ENCODE measurements around the gene PARD3. TPM values are rescaled to one million over a fixed set of nuclear protein-coding genes. Genes with fewer than 3 reads are reported as not detected.
A peak's percentile ranks its signal among the peaks of the same experiment; 100 is the strongest.

The PARD3 gene
- total RNA-seq, 6 experiments from 2014 or later, result 19.1 to 27.8 (median 22.0) TPM

DNA sequence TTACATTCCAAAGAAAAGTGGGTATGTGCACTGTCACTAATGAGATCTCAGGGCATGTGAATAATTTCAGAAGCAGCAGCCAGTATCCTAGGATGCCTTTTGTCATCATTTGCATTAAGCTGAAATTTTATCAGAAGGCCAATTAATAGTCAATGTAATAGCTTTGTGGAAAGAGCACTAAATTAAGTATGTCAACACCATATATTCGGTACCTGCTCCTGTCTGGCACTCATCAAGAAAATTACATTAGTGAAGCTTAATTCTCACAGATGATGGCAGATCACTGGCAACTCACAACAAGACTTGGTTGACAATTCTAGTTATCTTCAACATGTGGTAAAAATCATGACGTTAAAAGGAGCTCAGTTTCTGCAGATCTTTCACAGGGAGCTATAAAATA, 271.4 kb downstream of the PARD3 start:
- WGBS (ENCODE audit: insufficient coverage, low coverage, low lambda C conversion rate, missing lambda C conversion rate), result 58% methylated on average over 2 of the region's 2 CpGs
- Histone ChIP-seq H3K27me3 (no peaks in the 10 kb centered on the region), H3K4me1 (peaks cover 0 to 21% (median 2%) of the 10 kb centered on the region in 4 donors)

DNA sequence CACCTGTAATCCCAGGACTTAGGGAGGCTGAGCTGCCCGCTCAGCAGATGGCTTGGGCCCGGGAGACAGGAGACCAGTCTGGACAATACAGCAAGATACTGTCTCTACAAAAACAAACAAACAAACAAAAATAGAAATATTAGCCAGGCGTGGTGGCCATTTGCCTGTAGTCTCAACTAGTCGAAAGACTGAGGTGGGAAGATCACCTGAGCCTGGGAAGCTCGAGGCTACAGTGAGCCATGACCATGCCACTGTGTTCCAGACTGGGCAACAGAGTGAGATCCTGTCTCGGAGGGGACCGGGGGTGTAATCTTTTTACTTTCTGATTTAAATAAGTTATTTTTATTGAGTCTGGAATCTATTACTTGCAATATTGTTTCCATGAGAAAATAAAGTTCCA, 274.6 kb downstream of the PARD3 start:
- Histone ChIP-seq H3K4me3 (no peak overlapping the region), H3K27me3 (no peaks in the 10 kb centered on the region), H3K27ac (peak overlapping the region in 2 of 3 donors; percentile 79 to 94), H3K9me3 (no peaks in the 10 kb centered on the region), H3K4me1 (peaks cover 0 to 29% (median 2%) of the 10 kb centered on the region in 4 donors), H3K36me3 (no peaks in the 10 kb centered on the region)
- intact Hi-C loops (cut with DNase I), result no loop called here
- no peak for ATAC-seq
- no peak for DNase-seq
- TF ChIP-seq, protein P1, sequence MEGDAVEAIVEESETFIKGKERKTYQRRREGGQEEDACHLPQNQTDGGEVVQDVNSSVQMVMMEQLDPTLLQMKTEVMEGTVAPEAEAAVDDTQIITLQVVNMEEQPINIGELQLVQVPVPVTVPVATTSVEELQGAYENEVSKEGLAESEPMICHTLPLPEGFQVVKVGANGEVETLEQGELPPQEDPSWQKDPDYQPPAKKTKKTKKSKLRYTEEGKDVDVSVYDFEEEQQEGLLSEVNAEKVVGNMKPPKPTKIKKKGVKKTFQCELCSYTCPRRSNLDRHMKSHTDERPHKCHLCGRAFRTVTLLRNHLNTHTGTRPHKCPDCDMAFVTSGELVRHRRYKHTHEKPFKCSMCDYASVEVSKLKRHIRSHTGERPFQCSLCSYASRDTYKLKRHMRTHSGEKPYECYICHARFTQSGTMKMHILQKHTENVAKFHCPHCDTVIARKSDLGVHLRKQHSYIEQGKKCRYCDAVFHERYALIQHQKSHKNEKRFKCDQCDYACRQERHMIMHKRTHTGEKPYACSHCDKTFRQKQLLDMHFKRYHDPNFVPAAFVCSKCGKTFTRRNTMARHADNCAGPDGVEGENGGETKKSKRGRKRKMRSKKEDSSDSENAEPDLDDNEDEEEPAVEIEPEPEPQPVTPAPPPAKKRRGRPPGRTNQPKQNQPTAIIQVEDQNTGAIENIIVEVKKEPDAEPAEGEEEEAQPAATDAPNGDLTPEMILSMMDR (IDR thresholded peaks at IDR 0.05), result no peak
- no peak for TF ChIP-seq POLR2A (IDR thresholded peaks at IDR 0.05)
- WGBS (ENCODE audit: insufficient coverage, low coverage, low lambda C conversion rate, missing lambda C conversion rate), result 88% methylated on average over 5 of the region's 7 CpGs

More for the DNA sequence above, 271.4 kb downstream of the PARD3 start:
- no peak for DNase-seq
- TF ChIP-seq, protein P1 (IDR thresholded peaks at IDR 0.05), result no peak
- TF ChIP-seq POLR2A (IDR thresholded peaks at IDR 0.05), result no peak
- intact Hi-C loops (cut with DNase I), result no loop called here
- Histone ChIP-seq H3K36me3 (no peaks in the 10 kb centered on the region), H3K27ac (no peak overlapping the region), H3K9me3 (no peaks in the 10 kb centered on the region), H3K4me3 (no peak overlapping the region)
- ATAC-seq, result no peak

DNA sequence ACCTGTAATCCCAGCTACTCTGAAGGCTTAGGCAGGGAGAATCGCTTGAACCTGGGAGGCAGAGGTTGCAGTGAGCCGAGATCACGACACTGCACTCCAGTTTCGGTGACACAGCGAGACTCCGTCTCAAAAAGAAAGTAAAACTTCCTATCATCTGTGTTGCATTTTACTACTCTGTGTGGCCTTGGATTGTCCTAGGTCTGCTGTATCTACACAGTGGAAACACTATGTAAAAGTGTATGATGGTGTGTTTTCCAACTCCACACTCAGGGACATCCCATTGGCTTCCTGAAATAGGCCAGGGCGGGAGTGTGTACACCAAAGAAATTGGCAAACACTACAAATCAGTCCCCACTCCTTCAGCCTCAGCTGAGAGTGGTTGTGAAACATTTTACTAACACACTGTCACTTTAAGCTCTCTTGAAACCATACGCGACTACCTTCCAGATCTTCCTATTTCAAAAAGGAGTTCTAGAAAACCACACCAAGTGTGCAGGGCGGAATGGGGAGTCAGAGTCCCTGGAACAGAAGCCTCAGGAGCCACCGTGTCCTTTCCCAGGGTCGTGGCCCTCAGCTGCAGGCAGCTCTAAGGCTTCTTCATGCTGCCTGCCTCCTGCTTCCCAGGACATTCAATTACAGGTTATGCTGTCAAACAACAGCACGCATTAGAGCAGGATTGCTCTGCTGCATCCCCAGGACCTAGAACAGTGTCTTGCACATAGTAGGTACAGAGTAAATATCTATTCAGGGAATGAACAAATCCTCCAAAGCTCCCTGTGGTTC, 275.4 kb downstream of the PARD3 start:
- DNase-seq, result peak in 1 of 3 donors; percentile 52
- H3K4me1 ChIP-seq, result peaks cover 0 to 27% (median 2%) of the 10 kb centered on the region in 4 donors
- peak overlapping the region; percentile 67 to 94 (median 79) for H3K27ac ChIP-seq
- H3K9me3 ChIP-seq, result no peaks in the 10 kb centered on the region
- no peaks in the 10 kb centered on the region for H3K27me3 ChIP-seq
- no peaks in the 10 kb centered on the region for H3K36me3 ChIP-seq
- 16% methylated on average over 12 of the region's 13 CpGs for WGBS (ENCODE audit: insufficient coverage, low coverage, low lambda C conversion rate, missing lambda C conversion rate)
- intact Hi-C loops (cut with DNase I), result no loop called here
- TF ChIP-seq POLR2A (IDR thresholded peaks at IDR 0.05), result no peak
- TF ChIP-seq, protein P1 (IDR thresholded peaks at IDR 0.05), result no peak
- ATAC-seq, result peak; percentile 79 to 88 (median 84)
- H3K4me3 ChIP-seq, result peak overlapping the region; percentile 19 to 54 (median 43)

DNA sequence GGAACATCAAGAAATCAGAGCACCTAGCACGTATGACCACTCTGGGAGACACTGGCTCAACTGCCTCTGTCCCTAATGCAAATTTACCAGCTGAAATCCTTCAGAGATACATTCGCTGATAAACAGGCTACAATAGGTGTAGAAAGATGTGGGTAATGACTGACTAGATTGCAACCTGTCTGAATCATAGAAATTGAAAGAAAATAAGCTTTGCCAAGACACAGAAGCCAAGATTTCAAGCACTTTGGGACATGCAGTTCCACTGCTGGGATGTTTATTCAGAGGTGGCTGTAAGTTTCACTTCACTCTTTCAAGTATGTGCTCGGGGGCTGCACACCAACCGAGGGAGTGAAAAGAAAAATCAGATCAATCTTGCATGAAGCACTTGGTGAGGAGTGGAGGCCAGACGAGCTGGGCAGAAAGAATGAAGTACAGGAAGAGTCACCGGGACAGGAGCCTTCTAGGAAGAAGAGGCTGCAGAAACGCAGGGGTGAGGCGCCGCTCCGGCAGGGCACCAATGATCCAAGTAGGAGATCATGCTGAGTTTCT, 276.7 kb downstream of the PARD3 start:
- WGBS (ENCODE audit: insufficient coverage, low coverage, low lambda C conversion rate, missing lambda C conversion rate), result 46% methylated on average over 10 of the region's 10 CpGs
- Histone ChIP-seq H3K27me3 (no peaks in the 10 kb centered on the region), H3K27ac (peak overlapping the region in 2 of 3 donors; percentile 79 to 94), H3K4me1 (peaks cover 0 to 18% (median 2%) of the 10 kb centered on the region in 4 donors), H3K9me3 (no peaks in the 10 kb centered on the region), H3K36me3 (no peaks in the 10 kb centered on the region), H3K4me3 (peak overlapping the region in 2 of 3 donors; percentile 12 to 54)
- no peak for DNase-seq
- TF ChIP-seq POLR2A (IDR thresholded peaks at IDR 0.05), result no peak
- TF ChIP-seq, protein P1 (IDR thresholded peaks at IDR 0.05), result no peak
- intact Hi-C loops (cut with DNase I), result no loop called here
- peak; percentile 28 to 46 (median 40) for ATAC-seq
